DND-41 (cell line): Measurements from ENCODE around the gene SCT.

ENCODE experiments used
- EZH2 ChIP-seq: IDR thresholded peaks from 3 replicates; pipeline ENCODE4 v1.6.1; 2012; ENCODE audit warnings: borderline replicate concordance, low read depth, mild to moderate bottlenecking, moderate library complexity, low read length, inconsistent platforms; ENCODE audit not compliant: severe bottlenecking
- TF ChIP-seq, protein P1 (sequence below): IDR thresholded peaks from 2 replicates; pipeline ENCODE4 v1.5.1; 2012; ENCODE audit warnings: borderline replicate concordance, low read length, moderate library complexity, mild to moderate bottlenecking; ENCODE audit not compliant: poor library complexity, severe bottlenecking; ENCODE audit errors: extremely low read depth

DNA sequence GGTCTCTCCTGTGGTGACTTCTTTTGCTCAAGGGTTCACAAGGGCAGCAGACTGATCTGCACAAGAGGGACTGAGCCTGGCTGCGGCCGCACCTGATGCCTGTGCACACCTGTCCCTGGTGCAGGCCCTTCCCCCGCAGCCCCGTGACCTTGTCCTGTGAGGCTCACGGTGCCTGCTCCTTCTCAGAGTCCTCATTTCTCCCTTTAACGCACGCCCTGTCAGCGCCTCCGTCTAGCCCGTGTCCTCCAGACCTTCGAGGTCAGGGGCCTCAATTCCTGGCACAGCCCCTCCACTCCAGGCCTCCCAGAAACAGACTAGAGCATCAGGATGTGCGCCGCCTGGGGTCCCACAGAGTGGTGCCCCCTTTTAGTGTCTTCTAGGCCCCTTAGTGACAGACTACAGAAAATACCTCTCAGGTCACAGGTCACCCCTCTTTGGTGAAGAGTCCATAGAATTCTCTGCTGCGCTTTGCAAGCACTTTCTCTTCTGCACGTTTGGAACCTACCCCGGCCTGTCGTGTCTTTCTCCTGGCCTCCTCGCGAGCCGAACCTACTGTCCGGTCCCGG lies 9.0 kb upstream of the SCT start:
- TF ChIP-seq, protein P1, sequence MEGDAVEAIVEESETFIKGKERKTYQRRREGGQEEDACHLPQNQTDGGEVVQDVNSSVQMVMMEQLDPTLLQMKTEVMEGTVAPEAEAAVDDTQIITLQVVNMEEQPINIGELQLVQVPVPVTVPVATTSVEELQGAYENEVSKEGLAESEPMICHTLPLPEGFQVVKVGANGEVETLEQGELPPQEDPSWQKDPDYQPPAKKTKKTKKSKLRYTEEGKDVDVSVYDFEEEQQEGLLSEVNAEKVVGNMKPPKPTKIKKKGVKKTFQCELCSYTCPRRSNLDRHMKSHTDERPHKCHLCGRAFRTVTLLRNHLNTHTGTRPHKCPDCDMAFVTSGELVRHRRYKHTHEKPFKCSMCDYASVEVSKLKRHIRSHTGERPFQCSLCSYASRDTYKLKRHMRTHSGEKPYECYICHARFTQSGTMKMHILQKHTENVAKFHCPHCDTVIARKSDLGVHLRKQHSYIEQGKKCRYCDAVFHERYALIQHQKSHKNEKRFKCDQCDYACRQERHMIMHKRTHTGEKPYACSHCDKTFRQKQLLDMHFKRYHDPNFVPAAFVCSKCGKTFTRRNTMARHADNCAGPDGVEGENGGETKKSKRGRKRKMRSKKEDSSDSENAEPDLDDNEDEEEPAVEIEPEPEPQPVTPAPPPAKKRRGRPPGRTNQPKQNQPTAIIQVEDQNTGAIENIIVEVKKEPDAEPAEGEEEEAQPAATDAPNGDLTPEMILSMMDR, result no peak
- no peak for TF ChIP-seq EZH2
